Omental fat pad (tissue), 4 donors: Measurements from ENCODE around the gene CYB561D2. TPM values are rescaled to one million over a fixed set of nuclear protein-coding genes. Genes with fewer than 3 reads are reported as not detected.

Experiments used
- ATAC-seq: fragments of 150-250 bp; one replicate; pipeline ENCODE4 v1.9.1; 2016; ENCODE audit warnings: mild to moderate bottlenecking, moderate library complexity; ENCODE audit not compliant: low FRiP score
- DNase-seq: peaks from one replicate; pipeline ENCODE4 v3.0.0-alpha.2; 2019; ENCODE audit warnings: low spot score
- total RNA-seq, 4 donors: library from RNA; depleted of rRNA; stranded (reverse); fragments of >200 nt; gene quantifications; one replicate each; pipeline ENCODE4 v1.1.0, GENCODE V29; 2016
- TF ChIP-seq, protein P1 (sequence below), 3 donors: fragments of 450-650 bp; IDR thresholded peaks; one replicate each; pipeline ENCODE4 v1.5.1; 2016 to 2017; ENCODE audit warnings: antibody characterized with exemption in 3 of 3, mild to moderate bottlenecking in 3 of 3, moderate library complexity in 2 of 3

The CYB561D2 gene
- total RNA-seq, 4 donors from 2014 or later, result 26.4 to 33.7 (median 30.2) TPM

DNA sequence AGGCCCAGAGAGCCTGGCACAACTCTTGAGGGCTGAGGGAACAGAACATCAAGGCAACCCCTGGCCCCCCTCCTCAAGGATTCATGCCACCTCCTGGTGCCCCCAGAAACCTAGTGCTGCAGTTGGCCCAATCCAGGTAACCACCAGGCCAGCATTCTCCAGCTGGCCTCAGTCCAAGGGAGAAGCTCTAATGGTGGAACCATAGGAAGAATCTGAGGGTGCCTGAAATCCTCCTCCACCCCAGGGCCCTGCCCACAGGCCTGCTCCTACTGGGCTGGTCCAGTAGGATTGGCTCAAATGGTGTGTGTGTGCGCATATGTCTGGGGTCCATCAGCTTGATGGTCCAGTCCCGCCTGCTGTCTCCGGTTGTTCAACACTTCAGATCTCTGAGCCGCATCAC, 35.8 kb upstream of the CYB561D2 start:
- no peak for DNase-seq
- TF ChIP-seq, protein P1, sequence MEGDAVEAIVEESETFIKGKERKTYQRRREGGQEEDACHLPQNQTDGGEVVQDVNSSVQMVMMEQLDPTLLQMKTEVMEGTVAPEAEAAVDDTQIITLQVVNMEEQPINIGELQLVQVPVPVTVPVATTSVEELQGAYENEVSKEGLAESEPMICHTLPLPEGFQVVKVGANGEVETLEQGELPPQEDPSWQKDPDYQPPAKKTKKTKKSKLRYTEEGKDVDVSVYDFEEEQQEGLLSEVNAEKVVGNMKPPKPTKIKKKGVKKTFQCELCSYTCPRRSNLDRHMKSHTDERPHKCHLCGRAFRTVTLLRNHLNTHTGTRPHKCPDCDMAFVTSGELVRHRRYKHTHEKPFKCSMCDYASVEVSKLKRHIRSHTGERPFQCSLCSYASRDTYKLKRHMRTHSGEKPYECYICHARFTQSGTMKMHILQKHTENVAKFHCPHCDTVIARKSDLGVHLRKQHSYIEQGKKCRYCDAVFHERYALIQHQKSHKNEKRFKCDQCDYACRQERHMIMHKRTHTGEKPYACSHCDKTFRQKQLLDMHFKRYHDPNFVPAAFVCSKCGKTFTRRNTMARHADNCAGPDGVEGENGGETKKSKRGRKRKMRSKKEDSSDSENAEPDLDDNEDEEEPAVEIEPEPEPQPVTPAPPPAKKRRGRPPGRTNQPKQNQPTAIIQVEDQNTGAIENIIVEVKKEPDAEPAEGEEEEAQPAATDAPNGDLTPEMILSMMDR (IDR thresholded peaks at IDR 0.05), result no peak
- ATAC-seq, result no peak

DNA sequence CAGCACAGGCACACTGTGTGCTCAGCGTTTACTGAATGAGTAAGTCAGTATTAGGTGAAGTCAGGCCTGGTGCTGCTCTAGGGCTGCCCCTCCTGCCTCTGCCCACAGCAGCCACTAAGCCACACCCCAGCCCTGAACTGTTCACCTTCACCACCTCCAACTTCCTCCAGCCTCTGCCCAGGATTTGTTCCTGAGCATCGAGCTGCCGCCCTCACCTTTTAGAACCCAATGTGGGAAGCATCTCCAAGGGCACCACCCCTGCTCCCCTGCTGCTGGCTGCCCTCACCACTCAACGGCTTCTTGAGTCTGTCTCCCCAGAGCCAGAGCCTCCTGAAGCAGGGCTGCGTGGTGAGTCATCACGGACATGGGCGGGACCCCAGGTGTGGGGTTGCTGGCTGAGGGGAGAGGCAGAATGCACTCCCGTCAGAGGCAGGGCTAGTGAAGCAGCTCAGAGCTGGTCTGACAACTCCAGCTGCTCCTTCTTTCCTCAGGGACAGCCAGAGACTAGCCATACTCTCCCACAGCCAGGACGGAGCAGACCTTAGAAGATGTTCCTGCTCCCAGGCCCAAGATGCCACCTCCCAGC, 33.9 kb upstream of the CYB561D2 start:
- TF ChIP-seq, protein P1 (IDR thresholded peaks at IDR 0.05), result no peak
- DNase-seq (no peak), ATAC-seq (peak; percentile 70)

DNA sequence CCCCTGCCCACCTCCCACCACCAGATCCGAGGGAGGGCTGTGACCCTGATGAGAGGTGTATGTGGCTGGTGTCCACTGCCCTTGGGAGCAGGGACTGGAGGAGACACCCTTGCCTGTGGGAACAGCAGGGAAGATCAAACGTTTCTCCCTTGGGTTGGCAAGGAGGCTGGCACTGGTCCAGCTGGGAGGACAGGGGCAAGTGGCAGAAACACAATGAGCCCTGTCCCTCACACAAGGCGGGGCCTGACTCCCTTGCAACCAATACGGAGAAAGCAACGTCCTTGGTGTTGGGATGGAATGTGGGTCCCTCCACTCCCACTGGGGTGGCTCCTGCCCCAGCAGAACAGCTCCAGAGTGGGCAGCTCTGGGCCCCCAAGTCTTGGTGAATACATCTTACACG, 33.4 kb upstream of the CYB561D2 start:
- TF ChIP-seq, protein P1 (IDR thresholded peaks at IDR 0.05), result no peak
- ATAC-seq, result no peak
- DNase-seq, result no peak

DNA sequence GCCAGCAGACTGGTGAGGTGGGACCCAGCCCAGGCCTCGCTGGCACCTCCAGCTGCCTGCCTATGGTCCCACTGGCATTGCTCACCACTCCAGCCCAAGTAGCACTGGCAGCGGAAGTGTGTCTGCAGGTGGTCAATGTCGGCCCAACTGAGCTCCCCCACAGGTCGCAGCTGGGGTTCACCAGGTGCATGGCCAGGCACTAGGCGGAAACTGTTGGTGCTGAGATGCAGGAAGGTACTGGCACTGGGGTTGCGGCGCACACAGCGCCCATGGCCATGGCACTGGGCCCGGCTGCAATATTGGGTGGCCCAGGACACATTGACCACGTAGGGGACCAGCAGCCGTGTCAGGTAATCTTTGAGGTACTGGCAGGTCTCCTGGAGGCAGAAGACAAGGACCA, 32.5 kb upstream of the CYB561D2 start:
- ATAC-seq, result no peak
- TF ChIP-seq, protein P1 (IDR thresholded peaks at IDR 0.05), result no peak
- DNase-seq, result no peak

DNA sequence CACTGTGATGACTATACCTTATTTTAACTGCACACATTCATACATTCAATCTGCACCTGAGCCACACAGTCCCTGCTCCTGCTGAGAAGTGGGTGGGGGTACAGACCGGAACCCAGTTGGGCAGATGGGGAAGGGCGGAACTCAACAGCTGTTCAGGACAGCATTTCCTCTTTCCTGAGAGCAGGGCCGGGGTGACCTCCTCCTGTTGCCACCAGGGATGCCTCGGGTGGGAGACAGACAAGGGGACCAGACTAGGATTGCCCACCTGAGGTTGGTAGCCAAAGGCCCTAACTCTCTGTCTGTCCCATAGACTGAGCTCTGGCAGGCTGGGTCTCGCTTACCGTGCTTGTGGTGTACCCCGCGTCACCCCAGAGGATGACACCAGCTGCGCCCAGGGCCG, 32.0 kb upstream of the CYB561D2 start:
- no peak for ATAC-seq
- DNase-seq, result no peak
- TF ChIP-seq, protein P1 (IDR thresholded peaks at IDR 0.05), result no peak

DNA sequence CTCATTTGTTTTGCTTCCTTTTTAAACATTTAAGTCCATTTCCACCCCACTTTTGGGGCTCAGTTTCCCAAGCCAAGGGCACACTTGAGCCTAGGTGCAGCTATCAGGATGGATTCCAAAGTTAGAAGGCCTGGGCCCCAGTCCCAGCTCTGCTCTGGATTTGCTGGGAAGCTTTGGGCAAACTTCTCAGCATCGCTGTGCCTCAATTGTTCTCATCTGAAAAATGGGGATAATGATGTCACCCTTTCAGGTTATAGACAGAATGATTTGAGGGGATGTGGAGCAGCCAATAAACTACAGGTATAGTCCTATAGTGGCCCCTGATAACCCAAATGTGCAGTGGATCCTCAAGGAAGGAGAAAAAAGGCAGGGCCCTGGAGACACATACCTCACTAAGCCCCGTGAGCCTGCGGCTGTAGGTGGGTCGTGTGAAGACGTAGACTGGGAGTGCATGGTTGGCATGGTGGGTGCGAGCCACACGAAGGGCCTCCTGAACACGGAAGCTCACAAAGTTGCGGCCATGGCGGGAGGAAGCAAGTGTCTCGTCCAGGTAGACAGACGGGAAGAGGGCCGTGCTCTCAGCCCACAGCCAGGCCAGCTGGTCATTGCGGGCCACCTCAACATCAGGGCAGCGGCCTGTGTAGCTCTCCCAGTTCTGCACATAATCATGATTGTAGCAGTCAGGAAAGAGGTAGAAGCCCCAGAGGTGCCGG, 31.3 kb upstream of the CYB561D2 start:
- DNase-seq, result no peak
- TF ChIP-seq, protein P1 (IDR thresholded peaks at IDR 0.05), result no peak
- ATAC-seq, result no peak
